PC-9 (cell line): ENCODE measurements around the gene PDE11A. TPM values are rescaled to one million over a fixed set of nuclear protein-coding genes. Genes with fewer than 3 reads are reported as not detected.

Source experiments
- BruUV-seq: library from RNA; stranded (reverse); fragments of 400-500 nt; replicated peaks from 2 replicates; lab custom pipeline; 2021; lab: Mats Ljungman, UMichigan
- CTCF ChIA-PET: fragments of 300-600 bp; sonication (Branson Sonifier 250); formaldehyde crosslinking; loops from one replicate; lab custom pipeline; 2022; ENCODE audit warnings: antibody characterized with exemption; lab: Charles Lee
- POLR2A ChIA-PET: fragments of 300-600 bp; sonication (Branson Sonifier 250); formaldehyde crosslinking; loops from one replicate; lab custom pipeline; 2022; ENCODE audit warnings: antibody characterized with exemption; ENCODE audit not compliant: unreplicated experiment; lab: Charles Lee
- DNase-seq, 2 experiments: peaks; one replicate each; pipeline versions ENCODE4 v3.0.0 to v3.0.0-alpha.2; 2015 to 2022; ENCODE audit warnings: mixed read lengths in 1 of 2
- H2AFZ ChIP-seq: fragments of 200-600 bp; sonication (generic); 2 replicates; pipeline ENCODE4 v1.8.1; 2017; ENCODE audit warnings: antibody characterized with exemption
- H3F3A ChIP-seq: fragments of 200-600 bp; sonication (generic); 2 replicates; pipeline ENCODE4 v1.8.1; 2017; ENCODE audit warnings: antibody characterized with exemption, mild to moderate bottlenecking, low read depth; ENCODE audit not compliant: insufficient read depth
- H3K27ac ChIP-seq: fragments of 200-600 bp; sonication (generic); 2 replicates; pipeline ENCODE4 v1.6.1; 2016; ENCODE audit warnings: mixed run types
- H3K27me3 ChIP-seq: fragments of 200-600 bp; sonication (generic); 2 replicates; pipeline ENCODE4 v1.6.1; 2016; ENCODE audit warnings: low read depth, mixed run types; ENCODE audit not compliant: insufficient read depth
- H3K36me3 ChIP-seq: fragments of 200-600 bp; sonication (generic); 2 replicates; pipeline ENCODE4 v1.6.1; 2016; ENCODE audit warnings: low read depth, mixed run types
- H3K4me1 ChIP-seq: fragments of 200-600 bp; sonication (generic); replicated peaks from 2 replicates; pipeline ENCODE4 v1.6.1; 2016; ENCODE audit warnings: mixed run types; ENCODE audit not compliant: insufficient read depth
- H3K4me2 ChIP-seq: fragments of 200-600 bp; sonication (generic); 2 replicates; pipeline ENCODE4 v1.6.1; 2017; ENCODE audit warnings: mixed run types
- H3K4me3 ChIP-seq: fragments of 200-600 bp; sonication (generic); 2 replicates; pipeline ENCODE4 v1.6.1; 2016; ENCODE audit warnings: mixed run types
- H3K79me2 ChIP-seq: fragments of 200-600 bp; sonication (generic); 2 replicates; pipeline ENCODE4 v1.6.1; 2017; ENCODE audit warnings: low read depth, mixed run types
- H3K9me2 ChIP-seq: fragments of 200-600 bp; sonication (generic); 2 replicates; pipeline ENCODE4 v1.8.1; 2017; ENCODE audit warnings: mild to moderate bottlenecking; ENCODE audit not compliant: insufficient read depth
- H3K9me3 ChIP-seq: fragments of 200-600 bp; sonication (generic); 2 replicates; pipeline ENCODE4 v1.8.1; 2016; ENCODE audit warnings: low read depth; ENCODE audit not compliant: insufficient read depth
- H4K20me1 ChIP-seq: fragments of 200-600 bp; sonication (generic); 2 replicates; pipeline ENCODE4 v1.8.1; 2017; ENCODE audit not compliant: insufficient read depth
- EZH2 ChIP-seq: fragments of 200-600 bp; sonication (generic); IDR thresholded peaks from 2 replicates; pipeline ENCODE4 v1.8.0; 2017; ENCODE audit warnings: antibody characterized with exemption, low read depth
- intact Hi-C: fragments of 100-400 bp; cut with micrococcal nuclease; formaldehyde crosslinking; loops from one replicate; pipeline ENCODE4 v1.10.0; 2022; ENCODE audit not compliant: unreplicated experiment
- total RNA-seq: library from RNA; stranded (reverse); gene quantifications from 2 replicates; pipeline ENCODE4 v1.2.3, GENCODE V29; 2021
- TF ChIP-seq, protein P1 (sequence below): fragments of 200-600 bp; sonication (generic); conservative IDR thresholded peaks from 2 replicates; pipeline ENCODE4 v1.6.1; 2017; ENCODE audit warnings: mixed run types, antibody characterized with exemption, mild to moderate bottlenecking, moderate library complexity

PDE11A gene
- total RNA-seq, 1 experiment from 2014 or later: 1.4 TPM

DNA sequence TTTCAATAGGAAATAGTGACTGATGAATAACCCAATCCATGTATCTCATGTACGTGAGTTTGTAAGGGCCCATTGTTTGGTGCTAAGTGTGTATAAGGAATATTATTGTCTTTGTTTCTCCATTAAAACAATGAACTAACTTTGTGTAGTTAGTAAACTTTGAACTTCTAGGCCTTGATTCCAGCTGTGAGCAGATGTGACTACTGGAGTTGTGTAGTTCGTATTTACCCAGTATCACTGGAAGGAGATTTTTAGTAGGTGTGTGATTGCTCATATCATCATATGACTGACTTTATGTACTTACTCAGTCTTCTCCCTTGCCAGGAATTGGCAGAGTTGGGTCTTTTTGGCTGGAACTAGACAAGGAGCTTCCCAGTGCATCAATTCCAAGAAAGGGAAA, 452.6 kb downstream of the PDE11A start:
- Histone ChIP-seq H3K79me2 (no peaks in the 10 kb centered on the region), H3K4me1 (0 out of 2 replicates have a peak, but pooled peaks cover 6% of the 10 kb centered on the region), H3K36me3 (no peaks in the 10 kb centered on the region), H3K4me2 (no peak overlapping the region), H3K9me2 (no peaks in the 10 kb centered on the region), H4K20me1 (no peaks in the 10 kb centered on the region), H3F3A (no peaks in the 10 kb centered on the region), H3K27ac (no peak overlapping the region), H3K9me3 (peaks cover 10% of the 10 kb centered on the region), H2AFZ (no peak overlapping the region), H3K27me3 (no peaks in the 10 kb centered on the region), H3K4me3 (no peak overlapping the region)
- DNase-seq: no peak
- TF ChIP-seq, protein P1, sequence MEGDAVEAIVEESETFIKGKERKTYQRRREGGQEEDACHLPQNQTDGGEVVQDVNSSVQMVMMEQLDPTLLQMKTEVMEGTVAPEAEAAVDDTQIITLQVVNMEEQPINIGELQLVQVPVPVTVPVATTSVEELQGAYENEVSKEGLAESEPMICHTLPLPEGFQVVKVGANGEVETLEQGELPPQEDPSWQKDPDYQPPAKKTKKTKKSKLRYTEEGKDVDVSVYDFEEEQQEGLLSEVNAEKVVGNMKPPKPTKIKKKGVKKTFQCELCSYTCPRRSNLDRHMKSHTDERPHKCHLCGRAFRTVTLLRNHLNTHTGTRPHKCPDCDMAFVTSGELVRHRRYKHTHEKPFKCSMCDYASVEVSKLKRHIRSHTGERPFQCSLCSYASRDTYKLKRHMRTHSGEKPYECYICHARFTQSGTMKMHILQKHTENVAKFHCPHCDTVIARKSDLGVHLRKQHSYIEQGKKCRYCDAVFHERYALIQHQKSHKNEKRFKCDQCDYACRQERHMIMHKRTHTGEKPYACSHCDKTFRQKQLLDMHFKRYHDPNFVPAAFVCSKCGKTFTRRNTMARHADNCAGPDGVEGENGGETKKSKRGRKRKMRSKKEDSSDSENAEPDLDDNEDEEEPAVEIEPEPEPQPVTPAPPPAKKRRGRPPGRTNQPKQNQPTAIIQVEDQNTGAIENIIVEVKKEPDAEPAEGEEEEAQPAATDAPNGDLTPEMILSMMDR: no peak
- TF ChIP-seq EZH2: no peak
- POLR2A ChIA-PET: no interaction called here
- CTCF ChIA-PET: no interaction called here
- BruUV-seq: no TSS peak
- intact Hi-C loops: loop anchor here (2.0 kb wide), 2 partner anchors 67 to 407 kb away; partner anchors contain the start of gene HNRNPA3

GRCh38 chr2:177619461-177619860, 453.1 kb downstream of the PDE11A start:
- H3K4me2 ChIP-seq: peak overlapping the region; percentile 74
- ChIA-PET CTCF (no interaction called here), POLR2A (no interaction called here)
- no peaks in the 10 kb centered on the region for H4K20me1 ChIP-seq
- TF ChIP-seq, protein P1: no peak
- TF ChIP-seq EZH2: no peak
- H3K9me3 ChIP-seq: peaks cover 10% of the 10 kb centered on the region
- H2AFZ ChIP-seq: peak overlapping the region; percentile 90
- no peaks in the 10 kb centered on the region for H3K79me2 ChIP-seq
- H3K27ac ChIP-seq: no peak overlapping the region
- no peaks in the 10 kb centered on the region for H3F3A ChIP-seq
- peak overlapping the region; percentile 64 for H3K4me3 ChIP-seq
- no TSS peak for BruUV-seq
- intact Hi-C loops: loop anchor here (2.0 kb wide), 2 partner anchors 67 to 407 kb away; partner anchors contain the start of gene HNRNPA3
- H3K4me1 ChIP-seq: 0 out of 2 replicates have a peak, but pooled peaks cover 6% of the 10 kb centered on the region
- no peak for DNase-seq
- no peaks in the 10 kb centered on the region for H3K36me3 ChIP-seq
- no peaks in the 10 kb centered on the region for H3K9me2 ChIP-seq
- H3K27me3 ChIP-seq: no peaks in the 10 kb centered on the region

GRCh38 chr2:177618255-177619253, 454.0 kb downstream of the PDE11A start:
- no peaks in the 10 kb centered on the region for H3F3A ChIP-seq
- BruUV-seq: TSS peak; percentile 54
- 0 out of 2 replicates have a peak, but pooled peaks cover 6% of the 10 kb centered on the region for H3K4me1 ChIP-seq
- H3K27me3 ChIP-seq: no peaks in the 10 kb centered on the region
- no peaks in the 10 kb centered on the region for H4K20me1 ChIP-seq
- H3K9me2 ChIP-seq: no peaks in the 10 kb centered on the region
- peak; percentile 74 to 93 for DNase-seq
- intact Hi-C loops: loop anchor here (2.0 kb wide), 2 partner anchors 66 to 406 kb away; partner anchors contain the start of gene HNRNPA3
- POLR2A ChIA-PET: no interaction called here
- H3K79me2 ChIP-seq: no peaks in the 10 kb centered on the region
- TF ChIP-seq, protein P1: 0 out of 2 replicates have a peak, but pooled peaks have one; percentile 26
- TF ChIP-seq EZH2: no peak
- peak overlapping the region; percentile 74 for H3K4me2 ChIP-seq
- H2AFZ ChIP-seq: peak overlapping the region; percentile 90
- CTCF ChIA-PET: no interaction called here
- no peaks in the 10 kb centered on the region for H3K36me3 ChIP-seq
- peaks cover 10% of the 10 kb centered on the region for H3K9me3 ChIP-seq
- H3K27ac ChIP-seq: peak overlapping the region; percentile 48
- H3K4me3 ChIP-seq: peak overlapping the region; percentile 64
